HUES6 (cell line): Measurements from ENCODE around the gene LAMA3.

Experiments
- H3K27ac ChIP-seq: 2 replicates; pipeline ENCODE4 v1.7.0; 2013; ENCODE audit warnings: low read depth, mild to moderate bottlenecking, low read length, inconsistent platforms
- H3K27me3 ChIP-seq: 2 replicates; pipeline ENCODE4 v1.6.1; 2013; ENCODE audit warnings: low read length; ENCODE audit not compliant: control insufficient read depth, insufficient read depth
- H3K36me3 ChIP-seq: 2 replicates; pipeline ENCODE4 v1.6.1; 2013; ENCODE audit warnings: low read length; ENCODE audit not compliant: control insufficient read depth, insufficient read depth
- H3K4me1 ChIP-seq: 2 replicates; pipeline ENCODE4 v1.6.1; 2013; ENCODE audit warnings: low read length; ENCODE audit not compliant: control insufficient read depth, insufficient read depth
- H3K4me3 ChIP-seq: 2 replicates; pipeline ENCODE4 v1.5.1; 2013; ENCODE audit warnings: low read depth, low read length
- H3K9ac ChIP-seq: one replicate; pipeline ENCODE4 v1.6.1; 2013; ENCODE audit warnings: mild to moderate bottlenecking, low read length
- H3K9me3 ChIP-seq: 2 replicates; pipeline ENCODE4 v1.6.1; 2013; ENCODE audit warnings: low read depth, low read length; ENCODE audit not compliant: control insufficient read depth, insufficient read depth

LAMA3 gene

DNA sequence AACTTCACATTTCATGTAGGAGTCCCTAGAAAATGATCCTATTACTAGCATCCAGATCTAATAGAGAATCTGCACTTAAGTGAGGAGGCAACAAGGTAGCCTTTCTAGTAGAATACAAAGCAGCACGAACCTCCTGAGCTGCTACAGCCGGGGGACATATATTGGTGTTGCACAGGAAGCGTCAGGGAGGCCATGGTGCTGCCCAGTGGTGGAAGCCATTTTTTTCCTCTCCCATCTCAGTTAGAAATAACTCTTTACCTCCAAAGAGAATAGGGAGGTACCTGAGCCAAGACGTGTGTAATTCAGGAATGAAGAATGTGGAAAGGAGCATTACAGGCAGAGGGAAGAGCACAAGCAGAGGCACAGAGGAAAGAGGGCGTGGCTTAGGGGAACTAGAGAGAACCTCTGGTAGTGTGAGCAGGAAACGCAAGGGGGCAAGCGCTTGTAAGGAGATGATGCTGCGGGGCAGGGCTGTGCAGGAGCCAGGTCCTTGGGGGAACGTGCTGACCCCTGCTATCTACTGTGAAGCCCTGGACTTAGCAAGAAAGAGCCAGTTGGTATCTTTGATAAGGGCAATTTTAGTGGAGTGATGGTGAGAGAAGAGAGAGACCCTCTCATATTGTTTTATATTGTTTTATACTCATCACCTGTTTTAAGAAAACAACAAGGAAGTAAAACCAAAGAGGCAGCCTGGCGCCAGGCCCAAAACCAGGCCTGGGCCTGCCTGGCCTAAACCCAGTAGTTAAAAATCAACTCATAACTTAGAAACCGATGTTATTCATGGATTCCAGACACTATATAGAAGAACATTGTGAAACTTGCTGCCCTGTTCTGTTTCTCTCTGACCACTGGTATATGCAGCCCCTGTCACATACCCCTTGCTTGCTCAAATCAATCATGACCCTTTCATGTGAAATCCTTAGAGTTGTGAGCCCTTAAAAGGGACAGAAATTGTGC, 275.3 kb downstream of the LAMA3 start:
- H3K9ac ChIP-seq: no peak overlapping the region
- no peak overlapping the region for H3K4me3 ChIP-seq
- H3K27ac ChIP-seq: no peak overlapping the region
- no peaks in the 10 kb centered on the region for H3K36me3 ChIP-seq
- peaks cover 6% of the 10 kb centered on the region; the same call in 1 of the 2 replicates for H3K4me1 ChIP-seq
- no peaks in the 10 kb centered on the region for H3K27me3 ChIP-seq
- H3K9me3 ChIP-seq: no peaks in the 10 kb centered on the region

- Histone ChIP-seq H3K27ac (no peak overlapping the region), H3K4me3 (no peak overlapping the region), H3K9me3 (no peaks in the 10 kb centered on the region), H3K9ac (no peak overlapping the region), H3K36me3 (no peaks in the 10 kb centered on the region), H3K4me1 (peaks cover 6% of the 10 kb centered on the region; the same call in 1 of the 2 replicates), H3K27me3 (no peaks in the 10 kb centered on the region)
These were observed 277.7 kb downstream of the LAMA3 start for GRCh38 chr18:23966909-23967308.

- H3K4me1 ChIP-seq: peaks cover 6% of the 10 kb centered on the region; the same call in 1 of the 2 replicates
- H3K27me3 ChIP-seq: no peaks in the 10 kb centered on the region
- H3K9ac ChIP-seq: no peak overlapping the region
- H3K27ac ChIP-seq: no peak overlapping the region
- H3K36me3 ChIP-seq: no peaks in the 10 kb centered on the region
- H3K4me3 ChIP-seq: no peak overlapping the region
- H3K9me3 ChIP-seq: no peaks in the 10 kb centered on the region
These were observed 278.3 kb downstream of the LAMA3 start for GRCh38 chr18:23967321-23968089.

DNA sequence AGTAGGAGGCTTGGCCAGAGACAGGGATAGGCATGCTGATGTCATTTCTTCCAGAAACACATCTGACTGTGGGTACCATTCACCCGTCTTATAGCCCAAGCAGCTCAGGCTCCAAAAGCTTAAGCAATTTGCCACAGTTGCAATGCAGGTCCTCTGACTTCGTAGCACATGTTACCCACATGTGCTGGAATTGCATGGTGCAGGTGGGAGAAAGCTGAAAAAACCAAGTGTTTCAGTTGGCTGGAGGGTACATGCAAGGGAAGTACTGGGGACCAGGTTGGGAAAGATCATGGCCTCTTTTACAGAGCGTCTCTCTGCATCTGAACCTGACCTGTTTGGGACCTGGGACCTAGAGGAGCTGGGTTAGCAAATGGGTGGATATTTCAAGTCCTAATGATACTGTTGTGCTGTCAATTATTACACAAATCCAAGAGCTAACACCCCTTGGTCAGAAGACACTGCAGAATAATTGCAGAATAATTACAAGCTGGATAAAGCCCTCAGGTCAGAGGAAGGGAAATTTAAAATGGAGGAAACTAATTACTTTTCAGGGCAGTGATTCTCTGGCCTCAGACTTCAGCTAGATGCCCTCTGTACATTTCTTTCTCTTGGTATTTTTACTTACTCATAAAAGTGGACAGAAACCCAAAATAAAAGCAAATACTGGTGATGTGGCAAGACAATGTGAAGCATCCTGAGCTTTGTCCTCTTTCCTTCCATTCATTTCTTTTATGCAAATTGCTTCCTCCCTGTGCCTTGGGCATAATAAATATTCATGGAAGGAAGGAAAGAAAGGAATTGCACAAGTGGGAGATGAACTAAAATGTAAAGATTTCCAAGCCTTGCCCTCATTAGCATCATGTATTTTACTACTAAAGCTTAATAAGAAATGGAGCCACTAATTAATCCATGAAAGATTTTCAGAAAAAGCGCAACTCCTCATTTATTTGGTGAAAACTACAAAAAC, 279.7 kb downstream of the LAMA3 start:
- no peak overlapping the region for H3K9ac ChIP-seq

GRCh38 chr18:23969664-23970063, 280.4 kb downstream of the LAMA3 start:
- Histone ChIP-seq H3K9me3 (no peaks in the 10 kb centered on the region), H3K4me3 (no peak overlapping the region), H3K4me1 (peaks cover 6% of the 10 kb centered on the region; the same call in 1 of the 2 replicates), H3K36me3 (no peaks in the 10 kb centered on the region), H3K27ac (no peak overlapping the region), H3K27me3 (no peaks in the 10 kb centered on the region), H3K9ac (no peak overlapping the region)

More for the DNA sequence above, 279.7 kb downstream of the LAMA3 start:
- Histone ChIP-seq H3K36me3 (no peaks in the 10 kb centered on the region), H3K4me1 (peaks cover 6% of the 10 kb centered on the region; the same call in 1 of the 2 replicates), H3K27me3 (no peaks in the 10 kb centered on the region), H3K27ac (no peak overlapping the region), H3K9me3 (no peaks in the 10 kb centered on the region), H3K4me3 (no peak overlapping the region)

GRCh38 chr18:23970161-23971096, 281.2 kb downstream of the LAMA3 start:
- Histone ChIP-seq H3K4me3 (no peak overlapping the region), H3K9ac (no peak overlapping the region), H3K9me3 (no peaks in the 10 kb centered on the region), H3K36me3 (no peaks in the 10 kb centered on the region), H3K27ac (no peak overlapping the region), H3K4me1 (peaks cover 6% of the 10 kb centered on the region; the same call in 1 of the 2 replicates), H3K27me3 (no peaks in the 10 kb centered on the region)

DNA sequence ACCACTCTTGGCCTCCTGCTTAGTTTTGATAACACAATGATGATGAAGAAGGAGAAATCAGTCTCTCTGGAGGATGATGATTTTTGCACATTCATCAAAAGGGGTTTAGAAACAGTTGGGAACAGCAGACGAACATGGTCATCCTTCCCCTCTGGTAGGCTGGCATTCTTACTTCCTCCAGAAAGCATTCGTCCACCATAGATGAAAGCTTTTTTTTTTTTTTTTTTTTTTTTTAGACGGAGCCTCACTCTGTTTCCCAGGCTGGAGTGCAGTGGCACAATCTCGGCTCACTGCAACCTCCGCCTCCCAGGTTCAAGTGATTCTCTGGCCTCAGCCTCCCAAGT, 281.8 kb downstream of the LAMA3 start:
- Histone ChIP-seq H3K36me3 (no peaks in the 10 kb centered on the region), H3K4me3 (no peak overlapping the region), H3K9ac (no peak overlapping the region), H3K9me3 (no peaks in the 10 kb centered on the region), H3K27ac (no peak overlapping the region), H3K4me1 (peaks cover 6% of the 10 kb centered on the region; the same call in 1 of the 2 replicates), H3K27me3 (no peaks in the 10 kb centered on the region)

- Histone ChIP-seq H3K9ac (no peak overlapping the region), H3K27me3 (no peaks in the 10 kb centered on the region), H3K4me3 (no peak overlapping the region), H3K4me1 (peaks cover 6% of the 10 kb centered on the region; the same call in 1 of the 2 replicates), H3K9me3 (no peaks in the 10 kb centered on the region), H3K27ac (no peak overlapping the region), H3K36me3 (no peaks in the 10 kb centered on the region)
These were observed 282.5 kb downstream of the LAMA3 start for GRCh38 chr18:23971666-23972230.

- Histone ChIP-seq H3K4me1 (peaks cover 6% of the 10 kb centered on the region; the same call in 1 of the 2 replicates), H3K27ac (no peak overlapping the region), H3K27me3 (no peaks in the 10 kb centered on the region), H3K9me3 (no peaks in the 10 kb centered on the region), H3K9ac (no peak overlapping the region), H3K36me3 (no peaks in the 10 kb centered on the region), H3K4me3 (no peak overlapping the region)
These were observed 283.2 kb downstream of the LAMA3 start for GRCh38 chr18:23972453-23972852.
